Fibroblast of villous mesenchyme (primary cell): ENCODE results near the gene DNAH2. TPM values are rescaled to one million over a fixed set of nuclear protein-coding genes. Genes with fewer than 3 reads are reported as not detected.
"Not testable (repeated sequence)": the region's sequence is repeated elsewhere in the genome, so short reads cannot be mapped to it uniquely, and the experiment has no call there.

Experiments used
- DNase-seq: peaks from one replicate; pipeline ENCODE4 v3.0.0-alpha.2; 2010; ENCODE audit warnings: low read depth
- H3K4me3 ChIP-seq: 2 replicates; pipeline ENCODE4 v1.5.1; 2011; ENCODE audit warnings: low read depth, mild to moderate bottlenecking, low read length
- CTCF ChIP-seq: IDR thresholded peaks from 2 replicates; pipeline ENCODE4 v1.5.1; 2012; ENCODE audit warnings: low read depth, mild to moderate bottlenecking, low read length; ENCODE audit not compliant: insufficient read depth
- total RNA-seq: library from RNA; depleted of rRNA; stranded (reverse); fragments of >200 nt; gene quantifications from 2 replicates; pipeline ENCODE4 v1.2.3, GENCODE V29; 2012

Gene DNAH2
- total RNA-seq, 1 donor = 0.43 TPM

- peak within 1 kb of the TSS; percentile 82 for H3K4me3 ChIP-seq
- TF ChIP-seq CTCF = no peak
- DNase-seq = peak; percentile 95
Observed at GRCh38 chr17:7857713-7858521, 140.4 kb downstream of the DNAH2 start, which contains the start of gene CYB5D1. Gene CYB5D1 (plus strand): TSS chr17:7858003. CDS start chr17:7858135, 132 bp downstream.

GRCh38 chr17:7858522-7858810, 140.9 kb downstream of the DNAH2 start:
- peak; percentile 41 for TF ChIP-seq CTCF
- peak overlapping the region; percentile 82 for H3K4me3 ChIP-seq
- DNase-seq = peak; percentile 42

- H3K4me3 ChIP-seq = peak overlapping the region; percentile 82
- no peak for TF ChIP-seq CTCF
- DNase-seq = no peak
Observed at GRCh38 chr17:7859028-7859427, 141.5 kb downstream of the DNAH2 start.

- peak; percentile 58 for DNase-seq
- no peak overlapping the region for H3K4me3 ChIP-seq
- peak; percentile 67 for TF ChIP-seq CTCF
Observed at GRCh38 chr17:7862692-7863437, 145.3 kb downstream of the DNAH2 start.

- H3K4me3 ChIP-seq, DNase-seq: not testable (repeated sequence)
Observed at GRCh38 chr17:7864384-7864783, 146.8 kb downstream of the DNAH2 start.

- DNase-seq = no peak
- TF ChIP-seq CTCF = no peak
- H3K4me3 ChIP-seq = no peak overlapping the region
Observed at GRCh38 chr17:7864995-7865650, 147.6 kb downstream of the DNAH2 start.

- H3K4me3 ChIP-seq = no peak overlapping the region
- no peak for DNase-seq
- no peak for TF ChIP-seq CTCF
Observed at GRCh38 chr17:7867881-7868329, 150.4 kb downstream of the DNAH2 start.
